GM12865 (cell line): Measurements from ENCODE around the gene ISYNA1.

Experiments
- DNase-seq: peaks from one replicate; pipeline ENCODE4 v3.0.0; 2010; ENCODE audit warnings: low read depth
- H3K4me3 ChIP-seq: 2 replicates; pipeline ENCODE4 v1.5.1; 2011; ENCODE audit warnings: mild to moderate bottlenecking, low read depth, low read length, control low read depth
- TF ChIP-seq, protein P1 (sequence below): IDR thresholded peaks from 2 replicates; pipeline ENCODE4 v1.5.1; 2011; ENCODE audit warnings: low read length, control low read depth, low read depth, inconsistent platforms; ENCODE audit not compliant: insufficient read depth; ENCODE audit errors: missing control alignments

Gene ISYNA1

DNA sequence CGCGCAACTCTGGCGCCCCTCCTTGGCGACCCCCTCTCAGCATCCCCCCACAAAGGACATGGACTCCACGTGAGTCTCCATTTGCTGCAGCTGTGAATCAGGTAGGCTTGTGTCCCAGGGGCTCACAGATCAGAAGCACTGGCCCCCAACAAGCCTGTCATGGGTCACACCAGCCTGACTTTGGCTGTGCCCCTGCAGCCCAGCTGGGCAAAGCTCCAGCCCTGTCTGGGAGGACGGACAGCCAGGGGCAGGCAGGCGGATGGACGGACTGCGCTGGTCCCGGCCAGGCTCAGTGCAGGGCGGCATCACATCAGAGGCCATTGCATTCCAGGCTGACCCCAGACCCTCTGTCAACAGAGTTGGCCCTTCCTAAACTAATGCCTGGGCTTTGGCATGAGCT lies 28.4 kb upstream of the ISYNA1 start:
- DNase-seq = no peak
- H3K4me3 ChIP-seq = no peak overlapping the region
- TF ChIP-seq, protein P1, sequence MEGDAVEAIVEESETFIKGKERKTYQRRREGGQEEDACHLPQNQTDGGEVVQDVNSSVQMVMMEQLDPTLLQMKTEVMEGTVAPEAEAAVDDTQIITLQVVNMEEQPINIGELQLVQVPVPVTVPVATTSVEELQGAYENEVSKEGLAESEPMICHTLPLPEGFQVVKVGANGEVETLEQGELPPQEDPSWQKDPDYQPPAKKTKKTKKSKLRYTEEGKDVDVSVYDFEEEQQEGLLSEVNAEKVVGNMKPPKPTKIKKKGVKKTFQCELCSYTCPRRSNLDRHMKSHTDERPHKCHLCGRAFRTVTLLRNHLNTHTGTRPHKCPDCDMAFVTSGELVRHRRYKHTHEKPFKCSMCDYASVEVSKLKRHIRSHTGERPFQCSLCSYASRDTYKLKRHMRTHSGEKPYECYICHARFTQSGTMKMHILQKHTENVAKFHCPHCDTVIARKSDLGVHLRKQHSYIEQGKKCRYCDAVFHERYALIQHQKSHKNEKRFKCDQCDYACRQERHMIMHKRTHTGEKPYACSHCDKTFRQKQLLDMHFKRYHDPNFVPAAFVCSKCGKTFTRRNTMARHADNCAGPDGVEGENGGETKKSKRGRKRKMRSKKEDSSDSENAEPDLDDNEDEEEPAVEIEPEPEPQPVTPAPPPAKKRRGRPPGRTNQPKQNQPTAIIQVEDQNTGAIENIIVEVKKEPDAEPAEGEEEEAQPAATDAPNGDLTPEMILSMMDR = no peak

- no peak for DNase-seq
- TF ChIP-seq, protein P1 = no peak
- no peak overlapping the region for H3K4me3 ChIP-seq
Measured at GRCh38 chr19:18465964-18466339, 28.0 kb upstream of the ISYNA1 start.

GRCh38 chr19:18465214-18465963 lies 27.5 kb upstream of the ISYNA1 start:
- TF ChIP-seq, protein P1 = no peak
- DNase-seq = no peak
- no peak overlapping the region for H3K4me3 ChIP-seq

DNA sequence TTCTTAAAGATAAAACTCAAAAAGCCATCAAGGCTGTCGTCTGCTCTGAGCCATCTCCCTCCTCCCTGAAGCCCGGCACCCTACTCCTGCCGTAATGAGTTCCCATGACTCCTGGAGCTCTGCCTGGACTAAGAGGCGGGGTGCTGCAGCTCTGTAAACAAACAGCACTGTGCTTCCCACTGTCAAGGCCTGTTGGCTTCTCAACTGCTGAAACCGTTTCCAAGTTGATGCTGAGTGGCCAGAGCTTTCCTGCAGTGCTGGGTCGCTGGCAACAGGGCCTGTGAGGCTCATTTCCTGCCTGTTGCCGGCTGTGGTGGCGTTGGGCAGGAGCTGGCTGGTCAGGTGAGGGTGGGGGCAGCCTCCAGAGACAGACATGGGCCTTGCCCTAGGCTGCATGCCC lies 26.7 kb upstream of the ISYNA1 start:
- DNase-seq = no peak
- TF ChIP-seq, protein P1 = no peak

DNA sequence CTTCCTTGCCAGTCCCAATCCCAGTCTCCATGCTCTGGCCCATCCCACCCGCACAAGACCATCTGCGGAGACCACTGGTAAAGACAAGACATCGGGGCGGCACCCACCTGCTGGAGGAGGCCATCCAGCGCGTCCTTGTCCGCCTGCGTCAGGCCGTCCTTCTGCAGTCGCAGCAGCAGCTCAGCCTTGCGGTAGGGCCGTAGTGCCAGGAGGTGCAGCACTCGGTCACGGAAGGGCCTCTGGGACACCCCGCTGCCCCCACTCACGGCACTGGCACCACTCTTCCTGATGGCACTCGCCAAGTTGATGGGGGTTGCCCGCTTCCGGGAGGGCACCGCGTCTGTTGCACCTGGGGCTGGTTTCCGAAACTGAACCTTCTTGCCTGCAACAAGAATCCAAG lies 23.5 kb upstream of the ISYNA1 start:
- TF ChIP-seq, protein P1 = no peak
- no peak overlapping the region for H3K4me3 ChIP-seq
- no peak for DNase-seq

More for the DNA sequence above, 26.7 kb upstream of the ISYNA1 start:
- no peak overlapping the region for H3K4me3 ChIP-seq

DNA sequence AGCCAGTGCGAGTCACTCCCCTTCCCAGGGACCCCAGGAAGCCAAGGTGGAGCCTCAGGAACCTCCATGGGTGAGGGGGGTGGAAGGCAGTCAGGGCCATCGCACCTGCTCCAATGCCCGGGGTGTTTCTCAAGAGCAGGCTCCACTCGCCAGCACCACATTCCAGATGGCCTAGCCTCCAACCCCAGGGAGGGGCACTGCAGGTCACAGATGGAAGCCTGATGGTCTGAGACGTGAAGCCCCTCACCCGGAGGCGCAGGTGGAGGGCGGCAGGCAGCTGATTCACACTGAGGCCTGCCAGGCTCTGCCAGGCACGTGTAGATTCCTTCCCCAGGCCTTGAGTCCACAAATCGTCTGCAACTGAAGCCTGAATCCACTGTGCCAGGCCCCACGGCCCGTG lies 23.0 kb upstream of the ISYNA1 start:
- TF ChIP-seq, protein P1 = no peak
- H3K4me3 ChIP-seq = no peak overlapping the region
- no peak for DNase-seq
